GM21576 (cell line): ENCODE results near the gene DAAM2.

Experiments used
- ATAC-seq: cut with Tn5 transposase; IDR thresholded peaks from one replicate; pipeline ENCODE4 v1.9.1; 2021; ENCODE audit warnings: mild to moderate bottlenecking, moderate library complexity; ENCODE audit not compliant: unreplicated experiment

The DAAM2 gene

DNA sequence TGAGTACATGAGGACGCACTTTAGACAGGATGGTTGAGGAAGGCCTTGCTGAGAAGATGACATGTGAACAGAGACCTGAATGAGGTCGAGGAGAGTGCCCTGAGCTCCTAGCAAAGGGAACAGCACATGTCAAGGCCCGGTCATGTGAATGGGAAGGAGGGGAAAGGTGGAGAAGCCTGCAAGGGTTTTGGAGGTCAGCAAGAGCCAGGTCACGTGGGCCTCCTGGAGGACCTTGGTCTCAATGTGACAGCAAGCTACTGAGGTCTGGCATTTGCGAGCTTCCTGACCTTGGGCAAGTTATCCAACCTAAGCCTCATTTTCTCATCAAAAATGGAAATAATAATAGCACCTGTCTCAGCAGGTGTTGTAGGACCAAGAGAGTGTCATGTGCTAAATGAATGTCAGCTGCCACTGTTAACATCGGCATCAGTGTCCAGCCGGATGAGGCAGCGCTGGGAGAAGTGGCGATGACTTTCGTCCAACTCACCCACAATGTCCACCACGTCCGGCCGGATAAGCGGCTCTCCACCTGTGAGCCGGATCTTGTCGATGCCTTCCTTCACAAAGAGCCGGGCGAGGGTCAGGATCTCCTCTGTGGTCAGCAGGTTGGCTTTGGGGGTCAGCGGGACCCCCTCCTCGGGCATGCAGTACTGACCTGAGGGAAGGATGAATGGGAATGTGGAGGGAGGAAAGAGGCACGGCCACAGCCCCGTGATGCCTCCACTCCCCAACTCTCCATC is 133.2 kb downstream of the DAAM2 start:
- ATAC-seq: no peak

DNA sequence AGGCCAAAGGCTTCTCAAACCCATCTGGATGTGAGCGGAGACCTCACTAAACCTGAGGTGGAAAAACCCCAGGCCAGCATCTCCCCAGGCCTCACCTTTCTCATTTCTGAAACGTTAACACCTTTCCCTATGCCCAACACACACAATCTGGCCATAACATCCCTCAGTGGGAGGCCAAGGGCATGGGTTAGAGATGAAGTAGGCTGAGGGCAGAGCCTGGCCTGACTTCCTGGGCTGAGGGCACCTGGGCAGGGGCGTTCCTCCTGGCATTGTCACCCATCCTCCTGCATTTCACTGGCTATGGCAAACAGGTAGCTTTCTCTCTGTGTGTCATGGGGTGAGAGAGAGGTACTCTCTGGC is 133.7 kb downstream of the DAAM2 start:
- ATAC-seq: no peak

GRCh38 chr6:39926668-39927067 is 134.5 kb downstream of the DAAM2 start:
- no peak for ATAC-seq

DNA sequence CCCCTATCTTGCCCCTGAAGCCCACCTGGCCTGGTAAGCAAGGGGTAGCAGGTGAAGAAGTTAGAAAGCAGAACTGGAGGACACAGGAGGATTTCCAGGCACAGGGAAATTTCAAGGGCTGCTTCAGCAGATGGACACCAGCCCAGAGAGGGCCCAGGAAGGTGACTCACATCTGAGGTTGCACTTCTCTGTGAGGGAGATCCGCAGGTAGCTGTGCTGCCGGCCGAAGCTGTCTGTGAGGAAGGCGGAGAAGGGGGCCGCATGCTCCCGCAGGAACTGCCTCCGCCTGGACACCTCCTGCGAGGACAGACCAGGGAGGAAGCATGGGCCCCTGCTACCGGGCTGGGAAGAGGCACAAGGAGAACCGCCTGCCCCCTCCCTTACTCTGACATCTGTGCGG is 135.0 kb downstream of the DAAM2 start:
- no peak for ATAC-seq

DNA sequence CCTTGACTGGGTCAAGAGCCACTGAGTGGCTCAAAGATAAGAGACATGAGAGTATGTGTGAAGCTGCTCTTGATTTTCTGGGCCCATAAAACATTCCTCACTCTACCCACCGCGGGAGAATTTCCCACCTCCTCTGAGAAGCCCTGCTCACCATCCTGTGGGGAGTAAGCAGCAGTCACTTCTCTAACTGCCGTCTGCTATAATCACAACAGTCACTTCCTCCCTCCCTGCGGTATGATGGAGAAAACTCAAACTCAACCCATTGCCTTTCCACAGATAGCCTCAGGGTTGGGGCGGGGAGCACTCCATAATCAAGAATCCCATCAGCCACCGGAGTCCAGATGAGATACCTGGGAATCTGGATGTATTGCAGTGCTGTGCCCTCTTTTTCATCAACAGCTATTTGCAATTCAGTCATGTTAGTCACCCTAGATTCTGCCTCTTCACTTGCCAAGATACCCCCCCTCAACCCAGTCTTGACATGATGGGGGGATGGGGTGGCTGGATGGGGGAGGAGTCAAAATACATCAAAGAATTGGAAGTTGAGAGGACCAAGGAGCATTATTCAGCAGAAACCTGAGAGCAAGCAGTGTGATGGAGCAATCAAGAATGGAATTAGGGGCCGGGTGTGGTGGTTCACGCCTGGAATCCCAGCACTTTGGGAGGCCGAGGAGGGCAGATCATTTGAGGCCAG is 137.0 kb downstream of the DAAM2 start:
- no peak for ATAC-seq

DNA sequence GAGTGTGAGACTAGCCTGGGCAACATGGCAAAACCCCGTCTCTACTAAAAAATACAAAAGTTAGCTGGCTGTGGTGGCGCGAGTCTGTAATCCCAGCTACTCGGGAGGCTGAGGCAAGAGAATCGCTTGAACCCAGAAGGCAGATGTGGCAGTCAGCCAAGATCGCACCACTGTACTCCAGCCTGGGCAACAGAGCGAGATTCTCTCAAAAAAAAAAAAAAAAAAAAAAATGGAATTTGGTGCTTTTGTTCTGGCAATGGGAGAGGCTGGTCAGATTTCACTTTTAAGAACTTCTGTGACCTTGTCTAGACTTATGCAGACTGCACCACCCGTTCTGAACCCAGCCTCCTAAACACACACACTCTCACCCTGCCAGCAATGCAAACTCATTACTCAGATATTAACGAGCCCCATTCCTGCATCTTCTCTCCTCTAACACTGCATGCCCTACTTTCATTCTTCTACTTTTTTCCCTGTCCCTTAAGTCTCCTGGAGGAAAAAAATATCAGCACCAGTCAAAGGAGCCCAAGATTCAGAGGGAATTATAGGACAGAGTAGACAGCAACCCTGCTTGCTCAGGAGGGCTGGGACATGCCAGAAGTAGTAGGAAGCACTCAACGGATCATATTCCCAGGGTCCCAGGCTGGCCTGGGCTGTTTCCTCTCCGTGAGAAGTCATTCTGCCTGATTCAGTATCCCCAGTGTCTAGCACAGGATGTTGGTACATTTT is 137.7 kb downstream of the DAAM2 start:
- no peak for ATAC-seq

DNA sequence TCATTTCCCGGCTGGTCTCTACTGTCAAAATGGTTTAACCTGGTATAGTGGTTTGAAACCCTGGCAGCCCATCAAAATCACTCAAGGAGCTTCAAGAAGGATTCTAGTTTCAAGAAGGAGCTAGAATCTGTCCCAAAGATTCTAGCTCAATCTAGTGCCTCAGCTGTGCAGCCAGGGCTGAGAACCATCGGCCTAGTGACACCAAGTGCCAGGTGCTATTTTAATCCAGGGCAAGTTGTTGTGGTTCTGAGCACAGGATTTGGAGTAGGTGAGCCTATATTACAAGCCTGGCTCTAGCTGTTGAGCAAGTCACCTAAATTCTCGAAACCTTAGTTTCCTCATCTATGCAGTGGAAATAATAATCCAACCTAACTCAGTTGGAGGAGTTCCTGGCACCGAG is 138.4 kb downstream of the DAAM2 start:
- ATAC-seq: no peak

GRCh38 chr6:39931607-39932006 is 139.4 kb downstream of the DAAM2 start:
- ATAC-seq: no peak

- no peak for ATAC-seq
These were observed 140.3 kb downstream of the DAAM2 start for GRCh38 chr6:39932386-39932910.

- no peak for ATAC-seq
These were observed 141.5 kb downstream of the DAAM2 start for GRCh38 chr6:39933669-39934130.

DNA sequence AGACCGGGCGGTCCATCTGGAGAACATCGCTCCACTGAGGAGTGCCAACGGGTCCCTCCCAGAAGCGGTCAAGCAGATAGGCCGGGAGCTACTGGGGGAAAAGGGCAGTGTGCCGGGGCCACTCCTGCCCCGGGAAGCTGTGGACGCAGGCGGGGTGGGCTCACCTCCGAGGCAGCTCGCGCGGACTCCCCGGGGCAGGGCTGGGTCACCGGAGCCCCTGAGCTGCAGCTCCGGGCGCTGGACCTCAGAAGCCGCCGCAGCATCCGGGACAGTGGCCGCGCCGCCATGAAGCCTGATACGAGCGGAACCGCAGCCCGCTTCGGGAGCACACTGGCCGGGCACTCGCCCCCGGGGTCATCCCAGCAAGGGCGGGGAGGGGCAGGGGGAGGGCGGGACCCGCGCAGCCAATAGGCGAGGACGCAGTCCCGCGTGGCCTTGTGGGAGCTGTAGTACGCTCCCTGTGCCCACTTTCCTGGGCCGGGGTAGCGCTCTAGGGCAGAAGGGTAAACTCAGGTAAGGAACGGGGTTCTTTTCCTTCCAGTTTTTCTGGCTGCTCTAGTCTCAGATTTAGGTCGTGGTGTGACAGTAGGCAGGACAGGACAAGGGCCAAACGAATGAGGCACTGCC is 142.1 kb downstream of the DAAM2 start, which contains the start of gene MOCS1:
TSS of gene MOCS1 (minus strand) at position 332 of the 627 bp plus-strand sequence. CDS start at position 287, 45 bp downstream.
- no peak for ATAC-seq

DNA sequence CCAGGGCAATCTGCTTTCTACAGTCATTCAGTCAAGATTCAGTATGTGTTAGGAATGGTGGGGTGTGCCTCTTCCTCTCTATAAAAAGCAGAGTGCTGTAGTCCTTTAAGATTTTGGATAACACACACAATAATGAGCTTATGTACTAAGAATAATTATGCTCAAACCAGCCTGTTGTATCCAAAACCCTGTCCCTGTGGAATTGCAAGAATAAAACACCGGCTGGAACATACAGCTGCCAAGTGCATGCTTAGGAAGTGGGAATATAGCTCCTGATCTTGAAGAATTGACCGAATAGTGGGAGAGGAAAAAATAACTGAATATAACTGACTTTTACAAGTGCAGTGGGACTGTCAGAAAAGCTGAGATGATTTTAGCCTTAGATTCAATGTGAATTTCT is 143.1 kb downstream of the DAAM2 start:
- ATAC-seq: no peak

GRCh38 chr6:39936857-39937256 is 144.7 kb downstream of the DAAM2 start:
- no peak for ATAC-seq

GRCh38 chr6:39937686-39938333 is 145.6 kb downstream of the DAAM2 start:
- ATAC-seq: no peak

GRCh38 chr6:39938773-39939654 is 146.8 kb downstream of the DAAM2 start:
- no peak for ATAC-seq

GRCh38 chr6:39941138-39941537 is 149.0 kb downstream of the DAAM2 start:
- ATAC-seq: no peak

DNA sequence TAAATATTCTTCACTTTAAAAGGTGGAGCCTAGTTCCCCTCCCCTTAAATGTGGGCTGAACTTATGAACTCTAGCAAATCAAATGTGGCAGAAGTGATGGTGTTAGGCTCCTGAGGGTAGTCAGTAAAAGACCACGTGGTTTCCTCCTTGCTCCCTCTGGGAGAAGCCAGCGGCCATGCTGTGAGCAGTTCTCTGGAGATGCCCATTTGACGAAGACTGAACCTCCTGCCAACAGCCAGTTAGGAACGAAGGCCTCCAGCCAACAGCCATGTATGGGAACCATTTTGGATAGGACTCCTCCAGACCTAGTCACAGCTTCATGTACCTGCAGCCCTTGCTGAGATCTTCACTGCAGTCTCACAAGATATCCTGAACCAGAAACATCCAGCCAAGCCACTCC is 149.6 kb downstream of the DAAM2 start:
- ATAC-seq: no peak

DNA sequence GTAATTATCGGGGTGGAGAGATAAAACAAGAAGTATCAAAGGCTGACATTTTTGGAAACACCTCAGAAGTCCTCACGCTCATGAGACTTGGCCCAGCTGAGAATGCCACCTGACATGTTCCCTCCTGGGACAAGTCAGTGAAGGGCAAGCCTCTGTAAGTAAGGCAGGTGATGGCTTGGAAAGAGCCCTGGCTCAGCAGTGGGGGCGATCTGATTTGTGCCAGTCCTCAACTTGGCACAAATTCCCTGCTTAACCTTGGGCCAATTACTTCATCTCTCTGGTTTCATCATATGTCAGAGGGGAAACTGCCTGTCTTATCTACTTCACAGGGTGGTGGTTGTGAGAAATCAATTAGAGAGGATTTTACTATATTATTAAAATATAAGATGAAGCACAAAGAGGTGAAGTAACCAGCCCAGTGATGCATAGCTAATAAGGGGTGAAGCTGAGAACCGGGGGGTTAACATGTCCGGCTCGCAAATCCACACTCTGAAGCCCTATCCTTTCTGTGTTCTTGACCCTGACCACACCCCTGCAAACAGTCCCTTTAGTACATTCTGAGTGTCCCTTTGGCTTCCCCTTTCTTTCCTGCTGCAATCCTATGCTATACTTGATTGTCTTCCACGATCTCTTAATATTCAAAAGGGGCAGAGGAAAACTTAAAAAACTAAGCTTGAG is 150.9 kb downstream of the DAAM2 start:
- no peak for ATAC-seq

DNA sequence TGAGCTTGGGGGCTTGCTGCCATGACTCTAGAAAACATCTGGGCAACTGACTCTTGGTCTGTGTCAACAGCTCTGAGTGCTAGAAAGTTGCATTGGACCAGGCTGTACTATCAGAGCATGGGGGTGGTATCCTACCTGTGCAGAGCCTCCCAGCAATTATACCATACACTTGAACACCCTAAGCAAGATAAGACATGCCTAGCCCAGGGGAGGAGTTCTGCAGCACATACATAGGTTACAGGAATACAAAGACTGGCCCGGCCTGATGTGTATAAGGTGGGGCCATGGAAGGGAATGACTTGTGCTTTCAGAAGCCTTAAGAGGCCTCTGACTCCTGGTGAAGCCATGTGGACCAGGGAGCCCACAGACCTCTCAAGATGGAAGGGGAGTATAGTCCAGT is 153.4 kb downstream of the DAAM2 start:
- ATAC-seq: no peak
